RKO (cell line): ENCODE results near the gene CXCR4.
A peak's percentile ranks its signal among the peaks of the same experiment; 100 is the strongest.

Experiments used
- DNase-seq: peaks from one replicate; pipeline ENCODE4 v3.0.0-alpha.2; 2016; ENCODE audit warnings: low spot score

The CXCR4 gene

DNA sequence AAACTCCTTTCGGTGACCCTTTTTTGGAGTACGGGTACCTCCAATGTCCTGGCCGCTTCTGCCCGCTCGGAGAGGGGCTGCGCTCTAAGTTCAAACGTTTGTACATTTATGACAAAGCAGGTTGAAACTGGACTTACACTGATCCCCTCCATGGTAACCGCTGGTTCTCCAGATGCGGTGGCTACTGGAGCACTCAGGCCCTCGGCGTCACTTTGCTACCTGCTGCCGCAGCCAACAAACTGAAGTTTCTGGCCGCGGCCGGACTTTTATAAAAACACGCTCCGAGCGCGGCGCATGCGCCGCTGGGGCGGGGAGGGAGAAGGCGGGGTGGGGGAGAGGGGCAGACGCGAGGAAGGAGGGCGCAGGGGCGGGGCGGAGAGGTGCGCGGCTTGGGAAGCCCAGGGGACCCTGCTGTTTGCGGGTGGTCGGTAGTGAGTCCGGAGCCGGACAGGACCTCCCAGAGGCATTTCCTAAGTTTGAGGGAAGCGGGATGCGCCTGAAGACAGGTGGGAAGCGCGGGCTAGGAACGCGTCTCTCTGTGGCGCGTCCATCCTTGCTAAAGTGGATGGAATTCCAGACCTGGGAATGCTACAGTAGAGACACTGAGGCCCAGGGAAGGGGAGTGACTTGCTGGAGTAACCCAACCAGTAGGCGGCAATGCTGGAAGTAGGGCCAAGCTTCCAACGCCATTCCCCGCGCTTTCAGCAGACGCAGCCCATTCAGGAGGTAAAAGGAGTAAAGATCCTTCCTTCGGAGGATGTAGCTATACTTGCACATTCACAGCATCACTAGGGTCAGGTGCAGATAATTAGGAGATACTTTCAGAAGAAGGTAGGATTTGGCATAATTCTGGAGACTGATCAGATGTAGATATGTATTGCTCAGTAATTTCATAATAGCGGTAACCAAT is at the start of gene CXCR4:
Gene CXCR4, minus strand, starts transcription at position 241 of the 910 bp plus-strand sequence. Its CDS starts 89 bp downstream, at position 152.
- no peak for DNase-seq

DNA sequence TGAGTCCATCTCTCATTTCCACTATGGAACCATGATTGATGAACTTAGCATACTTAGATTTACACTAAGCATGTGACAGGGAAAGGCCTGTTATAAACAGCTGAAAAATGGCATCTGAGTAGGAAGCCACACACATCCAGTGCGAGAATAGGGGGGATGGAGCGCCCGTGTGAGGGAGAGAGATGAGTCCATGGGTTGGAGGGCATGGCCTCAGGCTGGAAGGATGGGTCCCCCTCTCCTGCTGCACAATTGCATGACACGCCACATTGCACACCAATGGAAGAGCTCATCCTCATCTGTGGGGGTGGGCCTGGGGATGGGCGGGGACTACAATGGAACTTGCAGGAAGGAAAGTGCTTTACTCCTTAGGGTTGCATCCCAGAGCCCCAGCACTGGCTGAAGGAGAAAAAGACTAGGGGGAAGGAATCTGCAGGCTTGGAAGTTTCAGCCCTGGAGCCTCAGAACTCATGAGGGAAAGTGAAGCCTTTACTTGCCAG is 46.4 kb upstream of the CXCR4 start:
- DNase-seq: no peak

DNA sequence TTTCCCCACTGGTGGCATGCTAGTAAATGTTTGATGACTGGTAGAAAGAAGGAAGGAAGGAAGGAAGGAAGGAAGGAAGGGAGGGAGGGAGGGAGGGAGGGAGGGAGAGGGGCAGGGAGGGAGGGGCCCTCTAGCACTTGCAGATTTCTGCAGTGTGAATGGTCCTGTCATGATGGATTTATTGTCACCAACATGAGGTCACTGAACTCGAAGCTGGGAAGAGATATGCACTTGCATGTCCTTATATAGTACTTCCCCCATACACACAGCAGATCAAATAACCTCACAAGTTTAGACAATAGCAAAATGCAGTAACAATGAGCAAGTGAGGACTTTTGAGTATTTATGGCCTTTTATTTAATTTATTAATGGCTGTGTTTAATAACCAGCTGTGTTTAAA is 44.5 kb upstream of the CXCR4 start:
- no peak for DNase-seq

DNA sequence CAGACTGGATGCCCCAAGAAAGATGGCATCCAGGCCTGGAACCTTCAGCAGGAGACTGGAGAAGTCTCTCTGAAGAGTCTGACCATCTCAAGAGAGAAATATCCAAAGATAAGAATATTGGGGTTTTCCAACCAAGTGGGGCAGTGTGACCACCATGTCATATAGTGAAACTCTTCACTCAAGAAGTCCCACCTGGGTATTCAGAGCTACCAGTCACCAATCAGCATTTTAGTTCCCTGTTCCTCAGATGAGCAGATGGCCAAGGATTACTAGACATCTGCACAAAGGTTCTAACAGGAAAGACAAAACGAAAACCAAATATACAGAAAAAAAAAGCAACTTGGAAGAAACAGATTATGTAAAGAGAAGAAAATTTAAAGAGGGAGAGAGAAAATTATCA is 38.5 kb upstream of the CXCR4 start:
- no peak for DNase-seq

DNA sequence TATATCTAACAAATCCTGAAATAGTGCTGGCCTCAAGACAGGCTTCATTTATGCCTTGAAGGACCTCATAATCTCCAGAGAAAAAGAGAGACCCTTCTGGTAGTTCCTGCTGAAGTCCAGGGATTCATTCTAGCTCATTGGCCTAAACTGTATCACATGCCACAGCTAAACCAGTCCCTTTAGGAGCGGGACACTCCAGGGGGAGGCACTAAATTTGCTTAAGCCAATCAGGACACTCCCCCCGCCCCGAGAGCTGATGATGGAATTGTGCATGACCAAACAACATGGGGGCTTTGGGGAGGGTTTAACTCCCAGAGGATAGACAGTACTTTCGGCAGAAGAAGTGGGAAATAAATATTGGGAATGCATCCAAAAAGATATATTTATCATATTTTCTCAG is 36.4 kb upstream of the CXCR4 start:
- DNase-seq: no peak

DNA sequence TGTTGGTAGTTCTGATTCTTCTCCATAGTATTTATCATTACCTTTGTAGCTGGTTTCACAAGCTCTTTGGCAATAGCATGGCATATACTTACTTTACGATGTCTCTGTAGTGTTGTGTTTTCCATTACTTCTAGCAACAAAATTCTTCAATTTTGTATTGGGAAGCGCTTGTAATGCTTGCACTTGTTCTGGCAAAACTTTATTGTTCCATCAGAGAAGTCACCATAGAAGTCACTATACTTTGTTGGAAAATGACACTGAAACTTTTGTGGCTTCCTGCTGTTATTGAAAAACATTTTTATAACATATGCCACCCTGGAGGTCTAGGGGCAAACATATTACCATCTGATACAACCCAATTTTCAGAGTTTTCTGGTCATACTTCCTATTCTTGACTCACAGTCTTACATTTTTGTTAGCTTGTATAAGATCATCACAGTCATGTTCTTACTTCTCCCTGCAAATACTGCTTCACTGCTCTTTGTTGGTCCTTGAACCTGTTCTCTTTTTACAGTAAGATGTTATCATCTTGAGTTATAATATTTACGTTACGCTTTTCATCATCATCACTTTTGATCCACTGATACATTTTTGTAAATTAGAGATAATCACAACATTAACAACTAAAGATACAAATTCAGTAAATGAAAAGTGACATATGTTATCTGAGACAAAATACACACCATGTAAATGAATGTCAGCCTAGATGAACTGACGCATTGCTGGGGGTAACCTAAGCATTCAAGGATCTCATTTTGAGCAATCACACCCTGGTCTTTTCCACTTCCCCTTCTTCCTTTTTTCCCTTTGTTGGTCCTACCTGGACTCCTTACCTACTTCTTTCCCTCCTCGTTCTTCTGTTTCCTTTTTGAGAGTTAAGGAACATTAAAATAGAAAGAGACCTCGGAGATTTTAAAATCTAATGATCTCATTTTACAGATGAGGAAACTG is 33.3 kb upstream of the CXCR4 start:
- no peak for DNase-seq

DNA sequence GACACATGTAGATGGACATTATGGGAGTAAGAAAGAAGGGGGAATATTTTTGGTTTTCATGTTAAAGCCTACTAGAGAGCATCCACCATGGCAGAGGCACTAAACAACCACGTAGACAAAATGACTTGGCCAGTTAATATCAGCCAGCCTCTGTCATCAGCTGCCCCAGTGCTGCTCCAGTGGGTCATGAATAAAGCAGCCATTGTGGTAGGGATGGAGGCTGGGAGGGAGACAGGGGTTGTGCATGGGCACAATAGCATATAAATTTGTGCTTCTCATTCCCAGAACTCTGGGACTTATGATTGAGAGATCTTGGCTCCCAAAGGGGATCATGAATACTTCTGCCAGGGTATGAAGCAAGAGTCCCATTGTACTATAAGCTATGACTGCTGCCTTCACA is 31.1 kb upstream of the CXCR4 start:
- DNase-seq: no peak

DNA sequence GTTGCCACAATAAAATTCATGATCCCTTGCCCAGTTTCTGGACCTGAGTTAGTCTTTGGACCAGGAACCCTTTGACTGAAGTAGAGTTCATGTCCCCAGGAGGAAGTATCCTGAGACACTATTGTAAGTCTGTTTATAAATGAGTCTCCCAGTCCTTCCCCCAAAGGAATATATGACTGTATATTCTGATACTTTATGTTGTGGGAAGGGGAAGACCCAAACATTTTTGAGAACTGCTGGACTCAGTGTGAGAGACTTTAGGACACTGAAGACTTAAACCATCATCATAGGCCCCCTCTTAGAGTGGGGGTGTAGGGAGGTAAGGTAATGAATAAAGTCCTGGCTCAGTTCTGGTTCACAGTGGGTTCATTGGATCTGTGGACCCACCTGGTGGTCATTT is 28.6 kb upstream of the CXCR4 start:
- DNase-seq: no peak

DNA sequence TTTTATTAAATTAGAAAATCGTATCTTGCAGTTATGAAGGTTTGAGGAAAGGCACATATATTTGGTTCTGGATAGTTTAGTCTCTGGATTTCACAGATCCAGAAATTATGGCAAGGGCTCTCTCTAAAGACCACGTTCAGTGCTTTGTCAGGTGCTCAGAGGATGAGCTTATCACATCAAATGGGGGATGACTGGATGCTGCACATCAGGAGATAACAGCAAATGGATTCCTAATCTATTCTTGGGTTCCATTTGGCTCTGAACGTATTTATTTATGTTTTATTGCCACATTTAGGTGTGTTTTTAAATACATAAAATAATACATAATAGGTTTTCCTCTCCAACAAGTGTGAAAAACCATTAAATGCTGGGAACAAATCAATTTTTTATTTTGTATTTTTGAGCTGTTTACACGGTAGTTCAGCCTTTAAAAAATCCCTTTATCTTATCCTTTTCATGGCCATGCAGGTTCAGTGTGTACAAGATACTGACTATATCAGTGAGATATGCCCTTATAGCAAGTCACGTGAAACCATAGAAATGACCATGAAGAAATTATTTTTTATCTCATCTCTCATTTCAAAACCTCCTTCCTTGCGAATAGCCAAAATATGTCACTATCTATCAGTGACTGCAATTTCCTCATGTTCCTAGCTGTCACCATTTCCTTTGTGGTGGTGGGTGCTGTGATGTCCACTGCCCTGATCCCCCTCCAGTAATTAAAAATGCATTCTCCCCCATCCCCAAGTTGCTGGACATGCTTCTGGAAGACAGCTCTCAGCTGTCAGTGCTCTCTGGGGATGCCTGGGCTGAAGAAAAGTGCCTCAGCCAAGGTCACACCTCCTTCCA is 25.9 kb upstream of the CXCR4 start:
- no peak for DNase-seq

DNA sequence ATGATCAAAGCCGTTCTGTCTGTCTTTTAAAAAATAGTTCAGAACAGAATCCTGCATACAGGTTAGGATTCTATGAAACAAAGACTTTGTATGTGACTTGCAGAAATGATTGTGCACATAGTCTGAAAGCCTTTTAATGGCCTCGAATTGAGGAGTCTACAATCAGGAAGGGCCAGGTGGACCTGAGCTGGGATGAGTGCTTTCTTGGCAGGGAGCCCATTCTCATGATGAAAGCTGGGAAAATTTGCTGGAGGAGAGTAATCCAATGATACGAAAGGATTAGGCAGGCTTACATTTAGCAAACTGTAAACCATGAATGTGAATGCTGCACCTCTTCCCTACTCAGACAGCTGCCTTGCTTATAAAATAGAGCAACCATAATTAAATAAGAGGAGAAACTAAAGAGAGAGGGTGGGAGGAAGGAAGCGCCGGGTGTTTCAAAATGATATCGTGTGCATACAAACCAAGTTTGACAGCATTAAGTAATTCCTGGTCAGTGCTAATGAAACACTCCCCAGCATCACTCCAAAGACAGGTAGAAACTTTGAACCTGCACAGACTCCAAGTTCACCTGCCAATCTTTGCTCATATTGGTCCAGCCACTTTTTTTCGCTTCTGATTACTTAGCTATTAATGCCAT is 23.7 kb upstream of the CXCR4 start:
- no peak for DNase-seq

DNA sequence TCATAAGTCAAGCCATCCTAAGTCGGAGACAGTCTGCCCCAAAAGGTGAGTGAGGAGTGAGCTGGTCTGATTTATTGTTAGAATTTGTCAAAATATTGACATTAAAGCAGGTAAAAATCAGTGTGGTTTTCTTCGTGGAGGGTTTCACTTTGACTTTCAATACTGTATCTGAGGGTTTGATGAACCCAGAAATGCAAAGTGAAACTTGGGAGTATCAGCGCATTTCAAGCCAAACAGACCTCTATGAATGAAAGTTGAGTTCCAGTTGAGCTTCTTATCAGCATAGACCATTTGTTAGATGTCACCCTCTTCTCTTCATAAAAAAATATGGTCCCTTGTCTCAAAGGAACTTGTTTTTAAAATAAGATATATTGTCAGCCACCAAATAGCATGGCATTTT is 21.7 kb upstream of the CXCR4 start:
- DNase-seq: no peak

DNA sequence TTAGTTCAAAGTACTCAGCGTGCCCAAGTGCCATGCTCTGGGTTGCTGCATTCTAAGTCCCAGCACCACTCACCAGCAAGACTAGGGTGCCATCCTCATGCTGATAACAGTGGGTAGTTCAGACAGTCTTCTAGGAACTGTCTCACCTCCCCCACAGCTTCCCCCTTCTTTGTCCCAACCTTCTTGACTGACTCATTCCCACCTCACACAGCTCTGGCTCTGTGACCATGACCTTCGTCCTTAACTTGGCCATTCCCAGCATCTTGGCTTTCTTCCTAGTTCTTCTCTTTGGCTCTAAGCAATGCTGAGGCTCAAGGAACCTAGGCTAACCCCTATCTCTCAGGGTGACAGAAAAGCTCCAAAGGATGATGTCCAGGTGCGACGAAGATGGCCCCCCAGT is 20.0 kb upstream of the CXCR4 start:
- DNase-seq: no peak

DNA sequence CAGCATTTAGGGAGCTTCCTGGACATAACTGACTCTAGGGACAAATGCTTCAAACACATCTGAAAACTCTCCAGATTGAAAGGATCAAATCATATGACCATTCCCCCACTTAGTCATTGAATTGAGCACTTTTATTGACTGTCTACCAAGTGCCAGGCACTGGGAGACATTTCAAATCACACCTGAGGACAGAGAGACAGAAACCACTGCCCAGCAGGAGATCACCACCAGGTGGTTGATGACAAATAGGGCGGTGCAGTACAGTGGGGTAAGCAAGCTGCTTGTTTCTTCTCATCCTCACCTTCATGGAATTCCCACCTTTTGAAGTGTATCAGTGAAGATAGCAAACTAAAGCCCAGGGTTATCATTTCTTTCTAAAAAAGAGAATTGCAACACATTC is 19.0 kb upstream of the CXCR4 start:
- DNase-seq: no peak

DNA sequence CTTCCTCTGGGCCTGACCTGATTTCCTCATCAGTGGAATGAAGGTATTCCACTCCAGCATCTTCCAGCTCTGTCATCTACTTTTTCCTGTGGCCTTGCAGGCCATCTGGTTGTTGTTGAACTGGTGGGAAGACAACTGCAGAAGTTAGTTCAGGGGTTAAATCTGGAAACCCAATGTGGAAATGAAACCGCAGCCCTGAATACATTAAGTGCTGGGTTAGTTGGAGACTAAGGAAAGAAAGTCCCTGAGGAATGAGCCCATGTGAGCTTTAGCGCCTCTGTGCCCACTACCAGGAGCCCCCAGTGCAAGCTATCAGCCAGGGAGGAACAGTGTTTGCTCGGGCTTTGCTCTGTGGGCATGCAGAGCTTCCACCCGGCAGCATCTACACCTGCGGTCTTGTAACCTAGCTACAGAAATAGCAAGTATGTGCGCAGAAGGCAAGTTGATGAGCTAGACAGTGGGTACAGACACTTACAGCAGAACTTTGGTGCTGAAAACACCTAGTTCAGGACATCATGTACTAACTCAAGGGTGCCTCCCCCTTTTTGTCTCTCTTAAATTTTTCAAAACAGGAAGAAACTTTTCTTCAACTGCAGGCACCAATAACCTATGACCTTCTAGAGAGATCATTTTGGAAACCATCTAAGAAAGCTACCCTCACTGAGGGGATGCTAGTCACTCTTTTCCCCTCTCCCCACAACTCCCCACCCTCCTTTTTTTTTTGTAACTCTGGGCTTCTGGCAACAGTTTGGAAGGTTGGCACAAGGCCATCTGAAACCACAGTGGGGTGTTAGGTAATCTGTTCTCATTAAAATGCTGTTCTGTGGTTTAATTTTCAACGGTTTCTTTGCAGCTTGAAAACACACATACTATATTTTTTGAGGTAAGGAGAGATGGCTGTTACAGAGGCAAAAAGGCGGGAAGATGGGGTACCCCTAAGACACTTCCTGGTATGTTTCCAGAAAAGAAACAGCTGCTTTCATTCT is 18.3 kb upstream of the CXCR4 start:
- DNase-seq: no peak

DNA sequence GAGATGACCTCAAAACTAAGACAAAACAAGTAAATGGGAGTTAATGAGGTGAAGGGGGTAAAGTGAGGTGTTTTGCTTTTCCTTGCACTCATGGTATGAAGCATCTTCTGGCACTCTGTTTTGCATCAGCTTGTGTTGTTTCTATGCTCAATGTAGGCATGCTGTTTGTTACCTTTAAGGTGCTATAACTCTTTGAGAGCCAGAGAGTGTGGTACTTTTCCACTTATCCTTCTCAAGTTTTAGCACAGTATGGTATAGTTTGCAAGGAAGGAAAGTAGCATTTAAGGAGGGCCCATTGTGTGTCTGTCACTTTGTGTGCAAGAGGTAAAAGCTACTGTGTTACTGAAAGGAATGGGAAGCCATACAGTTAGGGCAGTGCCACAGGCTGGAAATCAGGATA is 17.5 kb upstream of the CXCR4 start:
- DNase-seq: no peak

DNA sequence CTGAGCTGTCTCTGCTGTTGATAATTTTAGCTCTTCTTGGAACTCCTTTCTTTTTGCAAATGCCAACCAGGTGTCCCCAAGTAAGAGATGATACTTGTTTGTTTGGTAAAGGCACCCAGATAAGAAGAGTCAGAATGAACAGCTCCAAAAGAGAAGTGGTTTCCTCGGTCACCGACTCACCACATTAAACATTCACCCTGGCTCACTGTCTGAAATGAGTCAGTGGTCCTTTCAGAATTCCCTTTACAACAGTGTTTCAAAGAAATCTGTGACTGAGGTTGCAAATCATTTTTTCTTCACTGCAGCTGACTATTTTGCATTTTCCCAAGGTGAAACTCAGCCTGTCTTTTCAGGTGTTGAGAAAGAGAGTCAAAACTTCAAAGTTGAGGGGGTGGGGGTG is 16.2 kb upstream of the CXCR4 start:
- DNase-seq: no peak

DNA sequence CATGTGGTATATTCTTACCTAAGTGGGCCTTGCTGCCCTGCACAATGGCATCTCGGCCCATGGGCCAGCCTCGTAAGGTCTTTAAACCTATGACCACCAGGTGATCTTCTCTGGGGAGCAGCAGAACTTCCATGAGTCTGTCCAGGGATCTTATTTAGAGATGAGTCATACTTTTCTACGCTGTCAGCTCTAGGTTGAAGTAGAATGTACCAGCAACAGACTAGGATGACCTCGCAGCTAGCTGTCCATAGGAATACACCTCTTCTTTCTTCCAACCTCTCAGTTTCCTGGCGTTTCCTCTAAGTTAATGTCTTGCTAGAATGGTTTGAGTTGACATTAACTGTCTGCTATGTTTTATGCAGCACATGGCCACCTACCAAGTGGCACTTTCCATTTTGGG is 15.6 kb upstream of the CXCR4 start:
- peak; percentile 8 for DNase-seq

DNA sequence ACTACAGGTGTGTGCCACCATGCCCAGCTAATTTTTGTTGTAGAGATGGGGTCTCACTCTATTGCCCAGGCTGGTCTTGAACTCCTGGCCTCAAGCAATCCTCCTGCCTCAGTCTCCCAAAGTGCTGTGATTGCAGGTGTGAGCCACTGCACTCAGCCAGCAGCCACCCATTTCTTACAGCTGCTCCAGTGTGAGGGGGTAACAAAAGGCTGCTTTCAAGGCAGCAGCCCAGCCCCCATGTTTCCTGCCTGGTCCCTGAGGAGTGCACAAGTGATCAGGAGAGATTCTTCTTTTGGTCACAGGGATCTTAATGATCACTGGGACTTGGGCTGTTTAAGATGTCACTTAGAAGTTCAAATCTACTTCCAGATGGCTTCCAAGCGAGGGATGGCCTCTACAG is 15.2 kb upstream of the CXCR4 start:
- DNase-seq: no peak

DNA sequence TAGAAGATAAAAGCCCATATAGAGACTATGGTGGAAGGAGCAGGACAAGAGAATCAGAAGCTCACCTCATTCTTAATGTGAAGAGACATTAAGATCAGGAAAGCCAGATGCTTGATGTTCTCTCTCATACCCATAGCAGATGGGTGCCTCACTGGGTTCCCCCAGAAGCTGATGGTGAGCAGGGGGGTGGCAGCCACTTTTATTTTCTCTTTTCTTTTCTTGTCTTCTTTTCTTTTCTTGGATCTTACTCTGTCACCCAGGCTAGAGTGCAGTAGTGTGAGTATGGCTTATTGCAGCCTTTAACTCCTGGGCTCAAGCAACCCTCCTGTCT is 14.8 kb upstream of the CXCR4 start:
- no peak for DNase-seq
